GM12872 (cell line): ENCODE measurements around the gene ROR2.

Experiments used
- CTCF ChIP-seq: IDR thresholded peaks from 3 replicates; pipeline ENCODE4 v1.5.1; 2011; ENCODE audit warnings: low read depth, mild to moderate bottlenecking, low read length, moderate library complexity; ENCODE audit not compliant: insufficient read depth

Gene ROR2

GRCh38 chr9:91958174-91958573 lies 8.1 kb upstream of the ROR2 start:
- TF ChIP-seq CTCF = no peak

GRCh38 chr9:91954841-91955471 lies 4.9 kb upstream of the ROR2 start:
- peak; percentile 72 for TF ChIP-seq CTCF

- no peak for TF ChIP-seq CTCF
Measured at GRCh38 chr9:91953718-91954117, 3.7 kb upstream of the ROR2 start.

GRCh38 chr9:91951944-91952520 lies 2.0 kb upstream of the ROR2 start:
- TF ChIP-seq CTCF = no peak

- no peak for TF ChIP-seq CTCF
Measured at GRCh38 chr9:91949392-91949945, 559 bp downstream of the ROR2 start.

- no peak for TF ChIP-seq CTCF
Measured at GRCh38 chr9:91948597-91949391, 1.2 kb downstream of the ROR2 start.

GRCh38 chr9:91948101-91948596 lies 1.9 kb downstream of the ROR2 start:
- no peak for TF ChIP-seq CTCF
